HG02973 (cell line): ENCODE measurements around the gene ATP8A1.
A peak's percentile ranks its signal among the peaks of the same experiment; 100 is the strongest.
"Not testable (repeated sequence)": the region's sequence is repeated elsewhere in the genome, so short reads cannot be mapped to it uniquely, and the experiment has no call there.

Source experiments
- ATAC-seq: cut with Tn5 transposase; IDR thresholded peaks from one replicate; pipeline ENCODE4 v1.9.1; 2021; ENCODE audit warnings: moderate library complexity; ENCODE audit not compliant: unreplicated experiment

Gene ATP8A1

DNA sequence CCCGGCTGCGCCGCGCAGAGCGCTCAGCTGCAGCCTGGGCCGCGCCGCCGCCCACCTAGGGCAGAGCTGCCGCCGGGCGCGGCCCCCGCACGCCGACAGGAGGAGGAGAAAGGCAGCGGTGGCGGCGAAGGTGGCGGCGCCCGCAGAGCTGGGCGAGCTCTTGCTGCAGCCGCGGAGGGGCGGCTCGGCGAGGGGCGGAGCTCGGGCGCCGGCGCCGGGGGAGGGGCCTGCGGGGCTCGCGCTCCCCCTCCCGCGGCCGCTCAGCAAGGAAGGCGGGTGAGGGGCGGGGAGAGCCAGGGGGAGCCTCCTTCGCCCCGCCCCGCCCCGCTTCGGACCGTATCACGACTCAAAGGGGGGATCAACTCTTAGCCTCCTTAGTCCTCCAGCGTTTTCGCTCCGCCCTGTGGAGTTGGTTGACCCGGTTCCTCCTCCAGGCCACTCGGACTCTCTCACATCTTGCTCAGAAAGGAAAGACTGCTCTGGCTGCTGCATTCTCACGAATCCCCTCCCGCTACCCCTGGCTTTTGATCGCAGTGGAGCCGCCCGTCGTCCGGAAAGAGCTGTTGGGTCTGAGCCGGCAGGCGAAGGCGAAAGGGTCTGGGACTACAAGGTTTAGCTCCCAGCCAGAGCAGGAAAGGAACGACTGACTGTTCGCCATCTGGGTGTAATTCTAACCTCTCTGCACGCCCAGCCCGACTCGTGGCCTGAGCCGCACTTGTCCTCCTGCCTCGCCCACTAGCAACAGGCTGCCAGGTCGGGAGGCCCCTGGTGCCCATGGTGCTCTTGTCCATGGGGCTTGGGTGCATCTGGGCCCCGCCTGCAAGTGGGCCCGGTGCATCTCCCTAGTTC lies at the start of gene ATP8A1:
Gene ATP8A1, minus strand, starts transcription at position 162 of the 849 bp plus-strand sequence. CDS start 232 bp downstream, outside the sequence.
- ATAC-seq = peak; percentile 71

DNA sequence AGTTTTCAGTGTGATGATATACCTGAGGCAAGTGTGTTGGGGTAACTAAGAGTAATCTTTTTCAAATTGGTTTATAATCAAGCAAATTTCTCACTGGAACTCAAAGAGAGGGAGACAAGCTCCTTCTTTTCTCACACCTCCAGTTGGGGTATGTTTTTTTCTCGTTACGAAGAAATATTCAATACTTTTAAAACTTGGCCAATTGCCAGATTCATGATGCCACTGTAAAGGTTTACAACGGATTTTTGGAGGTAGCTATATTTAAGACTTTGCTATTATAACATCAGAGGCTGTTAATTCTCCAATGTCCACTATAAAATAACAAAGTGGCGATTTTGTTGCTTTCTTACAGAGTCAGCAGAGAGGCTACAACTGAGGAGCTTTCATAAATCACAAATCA lies 49.2 kb upstream of the ATP8A1 start:
- ATAC-seq = no peak

DNA sequence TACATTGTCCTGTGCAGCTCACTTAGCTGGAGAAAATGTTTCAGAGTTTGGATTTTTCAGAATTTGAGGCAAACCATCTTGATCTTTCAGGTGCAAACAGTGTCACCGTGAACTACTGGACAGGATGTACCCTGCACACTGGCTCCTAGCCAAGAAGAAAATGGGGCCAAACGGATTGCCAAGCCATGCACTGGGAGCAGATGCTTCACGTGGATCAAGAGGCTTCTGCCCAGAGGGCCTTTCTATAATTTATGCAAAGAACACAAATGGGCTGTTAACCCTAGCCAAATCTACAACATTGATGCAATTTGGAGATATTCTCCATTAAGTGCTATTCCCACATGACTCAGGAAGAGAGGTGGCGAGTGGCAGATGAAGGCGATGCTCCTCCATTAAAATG lies 46.9 kb upstream of the ATP8A1 start:
- ATAC-seq = no peak

- no peak for ATAC-seq
These were observed 46.0 kb upstream of the ATP8A1 start for GRCh38 chr4:42702895-42703294.

DNA sequence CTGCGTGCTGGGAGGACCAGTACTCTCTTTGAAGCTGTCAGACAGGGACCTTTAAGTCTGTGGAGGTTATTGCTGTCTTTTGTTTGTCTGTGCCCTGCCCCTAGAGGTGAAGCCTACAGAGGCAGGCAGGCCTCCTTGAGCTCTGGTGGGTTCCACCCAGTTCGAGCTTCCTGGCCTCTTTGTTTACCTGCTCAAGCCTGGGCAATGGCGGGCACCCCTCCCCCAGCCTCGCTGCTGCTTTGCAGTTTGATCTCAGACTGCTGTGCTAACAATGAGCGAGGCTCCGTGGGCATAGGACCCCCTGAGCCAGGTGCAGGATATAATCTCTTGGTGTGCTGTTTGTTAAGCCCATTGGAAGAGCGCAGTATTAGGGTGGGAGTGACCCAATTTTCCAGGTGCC lies 44.9 kb upstream of the ATP8A1 start:
- ATAC-seq = not testable (repeated sequence)

- ATAC-seq = no peak
These were observed 33.6 kb upstream of the ATP8A1 start for GRCh38 chr4:42690537-42690936.

DNA sequence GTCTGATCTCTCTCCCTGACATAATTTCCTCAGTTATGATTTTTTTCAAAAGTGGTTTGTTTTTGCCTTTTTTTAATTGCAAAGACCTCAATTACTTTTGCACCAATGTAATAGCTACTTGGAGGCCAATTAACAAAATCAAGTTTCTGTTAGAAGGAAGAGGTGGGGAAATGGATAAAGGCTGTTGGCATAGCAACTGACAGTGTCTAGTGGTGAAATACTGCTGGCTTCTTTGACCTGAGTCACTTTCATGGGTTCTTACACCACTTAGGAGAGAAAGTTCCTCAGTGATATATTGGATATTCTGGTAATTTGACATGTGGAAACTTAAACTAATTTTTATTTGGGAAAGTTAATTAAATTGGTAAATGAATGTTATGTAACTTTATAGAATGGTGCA lies 26.5 kb upstream of the ATP8A1 start:
- no peak for ATAC-seq

GRCh38 chr4:42678512-42678911 lies 21.6 kb upstream of the ATP8A1 start:
- no peak for ATAC-seq

DNA sequence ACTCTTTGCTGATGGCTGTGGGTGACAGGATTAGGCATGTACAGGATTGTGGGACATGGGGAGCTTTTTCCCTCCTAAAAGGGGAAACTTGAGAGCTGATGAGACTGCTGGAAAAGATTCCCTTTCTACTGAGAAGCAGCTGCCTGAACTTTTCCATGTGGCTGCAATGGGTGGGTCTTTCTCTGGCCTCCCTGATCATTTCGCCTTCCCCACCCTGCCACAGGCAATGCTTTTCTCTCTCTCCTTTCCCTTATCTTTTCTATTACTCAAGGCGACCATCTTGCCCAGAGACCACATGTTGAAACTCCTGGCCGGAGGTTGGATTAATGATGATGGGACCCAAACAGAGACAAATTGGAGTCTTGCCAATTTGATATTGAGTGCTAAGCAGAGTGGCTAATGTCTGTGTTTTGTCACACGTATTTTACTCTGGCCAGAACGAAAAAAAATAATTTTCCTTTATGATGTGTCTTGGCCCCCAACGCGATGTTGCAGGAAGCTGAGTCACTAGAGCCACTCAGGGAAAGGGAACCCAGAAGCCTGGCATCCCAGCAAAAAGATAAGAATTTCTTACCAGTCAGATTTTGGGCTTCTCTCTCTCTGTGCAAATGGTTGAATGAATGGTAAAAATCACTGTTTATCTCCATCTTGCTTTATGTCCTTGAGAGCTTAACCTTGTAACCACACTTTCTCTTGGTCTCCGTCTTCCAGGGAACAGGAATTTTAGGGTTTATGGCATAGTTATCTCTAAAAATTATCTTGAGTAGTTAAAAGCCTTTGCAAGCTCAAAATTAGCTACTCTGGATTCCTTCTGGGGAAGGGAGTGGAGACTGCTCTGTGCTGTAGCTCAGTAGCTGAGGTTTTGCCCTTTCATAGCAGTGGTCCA lies 19.4 kb upstream of the ATP8A1 start:
- no peak for ATAC-seq

DNA sequence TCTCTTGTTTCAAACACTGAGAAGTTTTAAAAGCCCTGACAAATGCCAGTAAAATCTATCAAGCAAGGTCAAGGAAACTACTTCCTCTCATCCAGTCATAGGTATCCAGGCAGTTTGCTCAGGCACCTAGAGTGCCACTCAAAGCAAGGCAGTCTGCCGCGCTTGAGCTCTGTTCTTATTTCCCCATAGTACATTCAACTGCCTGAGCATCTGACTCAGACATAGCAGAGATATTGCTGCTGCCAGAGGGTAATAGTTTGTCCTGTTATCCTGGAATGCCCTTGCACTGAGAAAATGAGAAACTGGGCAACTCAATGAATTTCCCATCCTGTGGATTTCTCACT lies 16.1 kb upstream of the ATP8A1 start:
- ATAC-seq = no peak

GRCh38 chr4:42672359-42673081 lies 15.6 kb upstream of the ATP8A1 start:
- no peak for ATAC-seq

DNA sequence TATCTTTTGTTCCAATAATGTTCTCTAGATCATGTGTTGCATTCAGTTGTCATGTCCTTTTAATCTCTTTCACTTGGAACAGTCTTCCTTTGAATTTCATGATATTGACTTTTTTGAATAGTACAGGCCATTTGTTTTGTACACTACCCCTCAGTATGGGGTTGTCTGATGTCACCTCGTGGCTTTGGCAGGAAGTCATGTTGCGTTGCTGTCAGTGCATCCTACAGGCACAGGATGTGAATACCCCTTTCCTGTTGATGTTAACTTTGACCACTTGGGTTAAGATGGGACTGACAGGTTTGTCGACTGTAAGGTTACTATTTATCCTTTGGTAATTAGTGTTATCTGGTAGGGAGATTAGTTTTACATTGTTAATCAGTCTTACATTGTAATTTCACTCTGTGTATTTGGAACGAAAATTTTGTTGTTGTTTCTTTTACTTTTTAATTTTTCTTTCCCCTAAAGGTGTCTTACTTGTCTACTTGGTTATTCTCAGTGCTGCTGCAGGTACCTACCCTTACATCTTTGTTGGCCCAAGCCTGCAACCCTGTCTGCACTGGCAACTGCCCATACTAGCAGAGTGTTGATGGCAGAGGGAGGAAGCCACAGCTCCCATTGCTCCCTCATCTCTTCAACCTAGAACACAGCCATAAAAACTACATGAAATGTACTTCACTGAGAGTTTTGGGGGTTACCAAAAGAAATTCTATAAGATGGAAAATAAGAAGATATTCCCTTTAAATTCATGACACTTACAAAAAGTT lies 14.7 kb upstream of the ATP8A1 start:
- ATAC-seq = no peak

DNA sequence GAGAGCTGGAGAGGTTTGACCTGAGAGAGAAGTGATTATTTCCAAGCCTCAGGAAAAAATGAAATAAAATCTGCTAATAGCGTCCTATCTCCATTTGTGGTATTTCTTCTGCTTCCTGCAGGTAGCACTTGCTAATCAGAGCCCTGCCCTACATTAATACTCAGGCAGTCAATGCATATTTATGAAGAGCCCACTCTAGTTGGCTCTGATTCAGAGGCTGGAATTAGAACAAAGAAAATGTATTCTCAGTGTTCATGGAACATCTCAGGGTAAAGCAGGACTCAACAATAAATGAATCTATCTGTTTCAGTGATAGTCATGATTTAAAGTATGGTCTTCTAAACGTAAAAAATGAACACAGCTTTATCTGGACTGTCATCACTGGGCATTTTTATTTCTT lies 1.4 kb upstream of the ATP8A1 start:
- no peak for ATAC-seq

DNA sequence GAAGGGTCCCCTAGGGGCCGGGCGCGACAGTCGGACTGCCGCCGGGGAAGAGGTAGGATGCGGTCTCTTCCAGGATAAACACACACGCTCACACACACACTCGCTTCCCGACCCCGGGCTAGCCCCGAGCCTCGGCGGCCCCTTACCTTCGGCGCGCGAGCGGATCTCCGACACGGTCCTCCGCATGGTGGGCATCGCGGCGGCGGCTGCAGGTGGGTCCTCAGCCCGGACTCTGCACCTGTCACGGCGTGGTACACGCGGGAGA lies 294 bp downstream of the ATP8A1 start:
- no peak for ATAC-seq

DNA sequence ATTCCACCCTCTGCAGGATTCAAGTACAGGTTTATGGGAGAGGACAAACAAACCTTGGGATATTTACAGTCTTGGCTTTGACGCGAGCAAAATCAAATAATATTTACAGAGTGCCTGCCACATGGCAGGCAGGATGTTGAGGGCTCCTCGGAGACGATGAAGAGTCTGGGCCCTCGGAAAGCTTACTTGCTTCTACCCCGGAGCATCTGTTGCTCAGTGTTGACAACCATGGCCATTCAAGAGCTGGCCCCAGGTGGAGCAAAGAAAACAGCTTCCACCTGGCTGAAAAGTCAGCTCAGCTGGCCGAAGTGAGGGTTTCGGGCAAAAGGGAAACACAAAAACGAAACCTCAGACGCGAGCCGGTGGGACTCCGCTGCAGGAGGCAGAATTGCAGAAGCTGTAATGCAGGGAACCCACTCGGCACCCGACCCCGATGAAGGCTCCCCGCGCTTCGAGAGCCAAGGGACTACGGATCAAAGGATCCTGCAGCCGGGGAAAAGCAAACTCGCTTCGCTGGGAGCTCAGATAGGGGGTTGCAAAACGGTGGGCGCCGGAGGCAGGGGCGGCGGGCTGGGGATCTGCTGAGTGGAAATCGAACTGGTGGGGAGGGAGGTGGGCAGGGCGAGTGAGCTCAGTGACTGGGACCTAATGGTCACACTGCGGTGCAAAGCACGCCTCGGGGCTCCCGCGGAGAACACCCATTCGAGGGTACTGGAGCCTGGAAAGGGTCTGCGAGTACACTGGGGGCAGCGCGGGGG lies 805 bp downstream of the ATP8A1 start:
- peak; percentile 19 for ATAC-seq

- no peak for ATAC-seq
These were observed 1.7 kb downstream of the ATP8A1 start for GRCh38 chr4:42655269-42655637.

- ATAC-seq = peak; percentile 26
These were observed 2.2 kb downstream of the ATP8A1 start for GRCh38 chr4:42654631-42655268.

- no peak for ATAC-seq
These were observed 3.0 kb downstream of the ATP8A1 start for GRCh38 chr4:42653626-42654560.
